Fibroblast of lung (primary cell): ENCODE data around the gene LIMA1. TPM values are rescaled to one million over a fixed set of nuclear protein-coding genes. Genes with fewer than 3 reads are reported as not detected.

Source experiments
- DNase-seq, 2 donors: peaks; one replicate each; pipeline versions ENCODE4 v3.0.0 to v3.0.0-alpha.2; 2010; ENCODE audit warnings: low read depth in 2 of 2
- H2AFZ ChIP-seq: 2 replicates; pipeline ENCODE4 v1.5.1; 2012; ENCODE audit warnings: low read length, control low read depth, inconsistent platforms
- H3K27ac ChIP-seq: 2 replicates; pipeline ENCODE4 v1.5.1; 2011; ENCODE audit warnings: low read length, control low read depth; ENCODE audit not compliant: insufficient read depth
- H3K27me3 ChIP-seq: 2 replicates; pipeline ENCODE4 v1.5.1; 2011; ENCODE audit warnings: mild to moderate bottlenecking, low read length; ENCODE audit not compliant: control insufficient read depth, insufficient read depth
- H3K36me3 ChIP-seq: 2 replicates; pipeline ENCODE4 v1.5.1; 2011; ENCODE audit warnings: low read length; ENCODE audit not compliant: control insufficient read depth, insufficient read depth
- H3K4me1 ChIP-seq: 2 replicates; pipeline ENCODE4 v1.5.1; 2011; ENCODE audit warnings: low read length; ENCODE audit not compliant: control insufficient read depth, insufficient read depth; ENCODE audit errors: extremely low read depth
- H3K4me2 ChIP-seq: 2 replicates; pipeline ENCODE4 v1.5.1; 2011; ENCODE audit warnings: low read length, control low read depth; ENCODE audit not compliant: insufficient read depth; ENCODE audit errors: extremely low read depth
- H3K4me3 ChIP-seq, 4 experiments: fragments of 200-600 bp in 1 of 4; sonication (generic) in 1 of 4; replicated peaks in 1 of 4; 2 replicates each; pipeline ENCODE4 v1.5.1; 2011 to 2016; ENCODE audit warnings: low read length in 4 of 4, low read depth in 3 of 4, mild to moderate bottlenecking in 3 of 4, control low read depth in 2 of 4, inconsistent platforms in 1 of 4, mixed read lengths in 1 of 4; ENCODE audit not compliant: insufficient read depth in 1 of 4; ENCODE audit errors: control extremely low read depth in 1 of 4
- H3K79me2 ChIP-seq: 2 replicates; pipeline ENCODE4 v1.5.1; 2012; ENCODE audit warnings: mild to moderate bottlenecking, low read length, inconsistent platforms; ENCODE audit not compliant: control insufficient read depth, insufficient read depth
- H3K9ac ChIP-seq: 2 replicates; pipeline ENCODE4 v1.5.1; 2011; ENCODE audit warnings: mild to moderate bottlenecking, low read length, control low read depth; ENCODE audit not compliant: insufficient read depth
- H3K9me3 ChIP-seq: 2 replicates; pipeline ENCODE4 v1.5.1; 2012; ENCODE audit warnings: low read depth, low read length; ENCODE audit not compliant: control insufficient read depth, insufficient read depth
- H4K20me1 ChIP-seq: 2 replicates; pipeline ENCODE4 v1.5.1; 2011; ENCODE audit warnings: low read length; ENCODE audit not compliant: control insufficient read depth, insufficient read depth; ENCODE audit errors: extremely low read depth
- EZH2 ChIP-seq: IDR thresholded peaks from 2 replicates; pipeline ENCODE4 v1.5.1; 2012; ENCODE audit warnings: low read length, control low read depth, mild to moderate bottlenecking; ENCODE audit errors: missing control alignments
- polyA plus RNA-seq, 2 donors: library from polyadenylated mRNA; depleted of rRNA in 1 of 2; stranded (reverse) in 1 of 2; unstranded in 1 of 2; fragments of >200 nt; gene quantifications; 2 replicates each; pipeline ENCODE4 v1.2.1, GENCODE V29; 2011 to 2012; ENCODE audit warnings: missing spikeins in 1 of 2
- total RNA-seq: library from RNA; depleted of rRNA; stranded (reverse); fragments of >200 nt; gene quantifications from 2 replicates; pipeline ENCODE4 v1.2.1, GENCODE V29; 2014
- TF ChIP-seq, protein P1 (sequence below), 2 donors: IDR thresholded peaks in 1 of 2; conservative IDR thresholded peaks in 1 of 2; 1 replicate in 1 of 2; 2 replicates in 1 of 2; pipeline ENCODE4 v1.5.1; 2011 to 2012; ENCODE audit warnings: low read length in 2 of 2, control low read depth in 1 of 2, inconsistent platforms in 1 of 2, low read depth in 1 of 2, mild to moderate bottlenecking in 1 of 2

LIMA1 gene
- total and polyA plus RNA-seq, 2 donors (not counting 1 experiment from before 2014, with no cell fraction given), result 171 to 308 TPM

DNA sequence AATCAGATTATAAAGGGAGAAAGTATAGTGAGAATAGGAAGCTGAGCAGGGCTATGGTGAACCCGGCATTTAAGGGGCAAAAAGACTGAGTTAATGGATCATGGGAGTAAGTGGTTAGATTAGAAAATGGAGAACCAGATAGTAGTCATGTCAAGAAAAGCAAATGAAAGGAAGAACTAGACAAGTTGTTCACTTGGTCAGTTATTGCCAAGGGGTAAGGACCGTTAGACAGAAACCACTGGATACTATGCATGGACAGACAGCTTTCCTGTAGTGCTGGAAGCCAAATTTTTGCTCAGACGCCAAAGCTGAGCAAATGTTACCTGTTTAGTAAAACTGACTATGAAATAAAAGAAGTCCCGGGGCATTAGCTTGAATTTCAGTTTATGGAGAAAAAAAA lies 3.8 kb downstream of the LIMA1 start:
- H3K4me2 ChIP-seq, result no peak overlapping the region
- no peaks in the 10 kb centered on the region for H3K9me3 ChIP-seq
- no peaks in the 10 kb centered on the region for H3K36me3 ChIP-seq
- no peaks in the 10 kb centered on the region for H3K27me3 ChIP-seq
- no peak overlapping the region for H3K4me3 ChIP-seq
- no peak overlapping the region for H3K9ac ChIP-seq
- H4K20me1 ChIP-seq, result no peaks in the 10 kb centered on the region
- no peak overlapping the region for H3K27ac ChIP-seq
- no peak for DNase-seq
- H3K4me1 ChIP-seq, result no peaks in the 10 kb centered on the region
- TF ChIP-seq EZH2, result no peak
- TF ChIP-seq, protein P1, sequence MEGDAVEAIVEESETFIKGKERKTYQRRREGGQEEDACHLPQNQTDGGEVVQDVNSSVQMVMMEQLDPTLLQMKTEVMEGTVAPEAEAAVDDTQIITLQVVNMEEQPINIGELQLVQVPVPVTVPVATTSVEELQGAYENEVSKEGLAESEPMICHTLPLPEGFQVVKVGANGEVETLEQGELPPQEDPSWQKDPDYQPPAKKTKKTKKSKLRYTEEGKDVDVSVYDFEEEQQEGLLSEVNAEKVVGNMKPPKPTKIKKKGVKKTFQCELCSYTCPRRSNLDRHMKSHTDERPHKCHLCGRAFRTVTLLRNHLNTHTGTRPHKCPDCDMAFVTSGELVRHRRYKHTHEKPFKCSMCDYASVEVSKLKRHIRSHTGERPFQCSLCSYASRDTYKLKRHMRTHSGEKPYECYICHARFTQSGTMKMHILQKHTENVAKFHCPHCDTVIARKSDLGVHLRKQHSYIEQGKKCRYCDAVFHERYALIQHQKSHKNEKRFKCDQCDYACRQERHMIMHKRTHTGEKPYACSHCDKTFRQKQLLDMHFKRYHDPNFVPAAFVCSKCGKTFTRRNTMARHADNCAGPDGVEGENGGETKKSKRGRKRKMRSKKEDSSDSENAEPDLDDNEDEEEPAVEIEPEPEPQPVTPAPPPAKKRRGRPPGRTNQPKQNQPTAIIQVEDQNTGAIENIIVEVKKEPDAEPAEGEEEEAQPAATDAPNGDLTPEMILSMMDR (conservative IDR thresholded peaks at IDR 0.05 in 1 of 2, IDR thresholded peaks at IDR 0.05 in 1 of 2; ENCODE audit: low read depth in 1 of 2, low read length in 2 of 2), result no peak
- H3K79me2 ChIP-seq, result no peaks in the 10 kb centered on the region
- H2AFZ ChIP-seq, result no peak overlapping the region

DNA sequence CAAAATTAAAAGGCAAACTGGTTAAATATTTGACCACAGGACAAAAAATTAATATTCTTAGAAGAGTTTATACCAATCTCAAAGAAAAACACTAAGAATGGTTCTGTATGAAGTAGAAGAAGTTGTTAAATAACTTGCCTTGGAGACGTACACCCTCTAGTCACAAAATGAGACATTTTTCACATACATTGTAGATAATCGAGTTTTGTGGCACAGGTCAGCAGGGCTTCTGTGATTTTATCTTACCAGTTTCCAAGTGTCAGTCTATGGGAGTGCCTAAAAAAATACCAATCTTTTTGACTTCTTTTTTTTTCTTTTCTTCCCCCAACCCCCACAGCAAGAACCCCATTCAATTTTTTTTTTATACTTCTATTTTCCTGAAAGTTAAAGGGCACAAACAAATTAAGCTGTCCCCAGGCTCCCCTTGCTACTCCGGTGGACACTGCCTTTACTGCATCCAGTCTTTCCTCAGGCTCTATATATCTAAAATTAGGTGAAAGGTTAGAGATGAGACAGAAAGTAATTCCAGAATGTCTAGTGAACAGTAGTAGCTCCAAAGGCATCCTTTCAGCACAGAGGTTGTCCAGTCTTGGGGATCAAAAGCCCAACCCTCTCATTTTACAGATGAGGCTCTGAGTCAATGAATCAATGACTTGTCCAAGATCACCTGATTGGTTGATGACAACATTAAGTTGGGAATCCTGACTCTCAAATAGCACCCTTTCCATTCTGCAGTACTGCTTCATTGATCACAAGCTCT lies 6.2 kb downstream of the LIMA1 start:
- Histone ChIP-seq H3K4me1 (no peaks in the 10 kb centered on the region), H3K4me3 (no peak overlapping the region), H4K20me1 (no peaks in the 10 kb centered on the region), H3K27ac (no peak overlapping the region), H3K27me3 (no peaks in the 10 kb centered on the region), H3K36me3 (no peaks in the 10 kb centered on the region), H3K79me2 (no peaks in the 10 kb centered on the region), H2AFZ (no peak overlapping the region), H3K4me2 (no peak overlapping the region), H3K9ac (no peak overlapping the region), H3K9me3 (no peaks in the 10 kb centered on the region)
- DNase-seq, result no peak
- TF ChIP-seq, protein P1 (conservative IDR thresholded peaks at IDR 0.05 in 1 of 2, IDR thresholded peaks at IDR 0.05 in 1 of 2; ENCODE audit: low read depth in 1 of 2, low read length in 2 of 2), result no peak
- no peak for TF ChIP-seq EZH2

DNA sequence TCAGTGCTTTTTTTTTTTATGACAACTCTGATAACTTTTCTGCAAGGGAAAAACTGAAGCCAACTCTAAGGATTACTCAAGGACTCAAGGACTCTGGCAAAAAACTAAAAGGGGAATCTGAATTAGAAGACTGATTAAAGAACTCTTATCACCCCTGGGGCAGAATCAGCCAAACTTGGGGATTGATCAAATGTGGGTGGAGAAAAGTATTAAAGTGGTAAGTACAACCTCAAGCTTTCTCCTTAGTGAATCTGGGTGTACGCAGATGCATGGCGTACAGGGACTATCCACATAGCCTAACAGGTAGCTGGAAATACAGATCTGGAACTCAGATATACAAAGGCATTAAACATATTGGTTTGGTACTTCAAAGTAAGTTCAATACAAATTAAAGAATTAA lies 7.3 kb downstream of the LIMA1 start:
- Histone ChIP-seq H2AFZ (no peak overlapping the region), H4K20me1 (no peaks in the 10 kb centered on the region)

More for the DNA sequence above, 7.3 kb downstream of the LIMA1 start:
- Histone ChIP-seq H3K27me3 (no peaks in the 10 kb centered on the region), H3K9me3 (no peaks in the 10 kb centered on the region), H3K36me3 (no peaks in the 10 kb centered on the region), H3K27ac (no peak overlapping the region), H3K4me2 (no peak overlapping the region), H3K79me2 (no peaks in the 10 kb centered on the region), H3K4me1 (no peaks in the 10 kb centered on the region), H3K9ac (no peak overlapping the region), H3K4me3 (no peak overlapping the region)
- TF ChIP-seq, protein P1 (conservative IDR thresholded peaks at IDR 0.05 in 1 of 2, IDR thresholded peaks at IDR 0.05 in 1 of 2; ENCODE audit: low read depth in 1 of 2, low read length in 2 of 2), result no peak
- no peak for TF ChIP-seq EZH2
- no peak for DNase-seq
